Stomach (tissue), 4 donors: Measurements from ENCODE around the gene DISC1.

Experiments used
- POLR2A ChIP-seq, 4 donors: fragments of 450-650 bp; IDR thresholded peaks; one replicate each; pipeline ENCODE4 v1.6.1; 2016; ENCODE audit warnings: antibody characterized with exemption in 4 of 4, control low read depth in 2 of 4, mild to moderate bottlenecking in 1 of 4, moderate library complexity in 1 of 4
- POLR2AphosphoS5 ChIP-seq, 3 donors: sonication (generic); formaldehyde crosslinking; IDR thresholded peaks; one replicate each; pipeline ENCODE4 v1.6.1; 2016; ENCODE audit warnings: antibody characterized with exemption in 3 of 3
- TF ChIP-seq, protein P1 (sequence below), 7 experiments: fragments of 450-650 bp in 4 of 7; fragments of 200-600 bp in 3 of 7; sonication (generic) in 3 of 7; IDR thresholded peaks; one replicate each; pipeline ENCODE4 v1.5.1; 2016 to 2019; ENCODE audit warnings: antibody characterized with exemption in 7 of 7, control low read depth in 2 of 7, mild to moderate bottlenecking in 1 of 7

DNA sequence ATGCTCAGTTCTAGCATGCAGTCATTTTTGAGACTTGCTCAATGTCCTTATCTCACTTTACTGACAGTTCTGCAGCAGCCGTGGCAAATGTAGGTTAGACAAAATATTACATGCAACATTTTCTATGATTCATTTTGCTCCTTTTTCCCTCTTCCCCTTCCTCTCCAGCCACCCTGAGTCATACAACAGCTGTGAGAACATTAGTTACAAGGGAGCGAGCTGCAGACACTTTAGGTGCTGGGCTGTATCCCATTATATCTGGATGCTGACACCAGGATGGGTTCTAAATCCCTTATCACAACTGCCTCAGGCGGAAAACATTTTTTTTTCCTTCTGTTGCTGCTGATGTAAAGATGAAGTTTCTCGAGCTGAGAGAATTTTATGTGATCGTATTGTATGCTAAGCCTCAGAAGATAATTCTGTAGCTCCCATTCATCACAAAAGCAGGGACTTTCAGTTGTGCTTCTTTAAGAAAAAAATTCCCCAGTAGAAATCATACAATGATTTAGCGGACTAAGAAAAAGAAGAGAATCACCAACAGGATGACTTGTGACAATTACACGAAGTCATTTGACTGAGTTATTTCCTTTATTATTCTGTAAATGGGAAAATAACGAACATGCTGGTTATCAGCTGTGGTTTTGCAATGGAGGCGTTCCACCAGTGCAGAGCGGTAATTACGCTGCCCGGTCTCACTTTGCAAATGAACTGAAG lies 345.0 kb downstream of the DISC1 start:
- TF ChIP-seq, protein P1, sequence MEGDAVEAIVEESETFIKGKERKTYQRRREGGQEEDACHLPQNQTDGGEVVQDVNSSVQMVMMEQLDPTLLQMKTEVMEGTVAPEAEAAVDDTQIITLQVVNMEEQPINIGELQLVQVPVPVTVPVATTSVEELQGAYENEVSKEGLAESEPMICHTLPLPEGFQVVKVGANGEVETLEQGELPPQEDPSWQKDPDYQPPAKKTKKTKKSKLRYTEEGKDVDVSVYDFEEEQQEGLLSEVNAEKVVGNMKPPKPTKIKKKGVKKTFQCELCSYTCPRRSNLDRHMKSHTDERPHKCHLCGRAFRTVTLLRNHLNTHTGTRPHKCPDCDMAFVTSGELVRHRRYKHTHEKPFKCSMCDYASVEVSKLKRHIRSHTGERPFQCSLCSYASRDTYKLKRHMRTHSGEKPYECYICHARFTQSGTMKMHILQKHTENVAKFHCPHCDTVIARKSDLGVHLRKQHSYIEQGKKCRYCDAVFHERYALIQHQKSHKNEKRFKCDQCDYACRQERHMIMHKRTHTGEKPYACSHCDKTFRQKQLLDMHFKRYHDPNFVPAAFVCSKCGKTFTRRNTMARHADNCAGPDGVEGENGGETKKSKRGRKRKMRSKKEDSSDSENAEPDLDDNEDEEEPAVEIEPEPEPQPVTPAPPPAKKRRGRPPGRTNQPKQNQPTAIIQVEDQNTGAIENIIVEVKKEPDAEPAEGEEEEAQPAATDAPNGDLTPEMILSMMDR (IDR thresholded peaks at IDR 0.05): no peak
- TF ChIP-seq POLR2A (IDR thresholded peaks at IDR 0.05): no peak
- no peak for TF ChIP-seq POLR2AphosphoS5 (IDR thresholded peaks at IDR 0.05)
